RWPE1 (cell line): Measurements from ENCODE around the gene CFAP161.

Source experiments
- CTCF ChIA-PET: fragments of 350-600 bp; sonication (Branson Sonifier 250); formaldehyde crosslinking; extraction: SDS; loops from one replicate; lab custom pipeline; 2021; lab: Yijun Ruan, JAX
- POLR2A ChIA-PET: fragments of 400-600 bp; formaldehyde crosslinking; extraction: SDS; loops from one replicate; lab custom pipeline; 2020; ENCODE audit warnings: antibody characterized with exemption; ENCODE audit not compliant: low non-redundant PET; lab: Yijun Ruan, JAX
- DNase-seq: peaks from one replicate; pipeline ENCODE4 v3.0.0; 2012; ENCODE audit warnings: low spot score
- H3K27ac ChIP-seq: fragments of 450-650 bp; 2 replicates; pipeline ENCODE4 v1.5.1; 2017
- TF ChIP-seq, protein P1 (sequence below): fragments of 450-650 bp; conservative IDR thresholded peaks from 2 replicates; pipeline ENCODE4 v1.5.1; 2017; ENCODE audit warnings: low read depth, mild to moderate bottlenecking

CFAP161 gene

DNA sequence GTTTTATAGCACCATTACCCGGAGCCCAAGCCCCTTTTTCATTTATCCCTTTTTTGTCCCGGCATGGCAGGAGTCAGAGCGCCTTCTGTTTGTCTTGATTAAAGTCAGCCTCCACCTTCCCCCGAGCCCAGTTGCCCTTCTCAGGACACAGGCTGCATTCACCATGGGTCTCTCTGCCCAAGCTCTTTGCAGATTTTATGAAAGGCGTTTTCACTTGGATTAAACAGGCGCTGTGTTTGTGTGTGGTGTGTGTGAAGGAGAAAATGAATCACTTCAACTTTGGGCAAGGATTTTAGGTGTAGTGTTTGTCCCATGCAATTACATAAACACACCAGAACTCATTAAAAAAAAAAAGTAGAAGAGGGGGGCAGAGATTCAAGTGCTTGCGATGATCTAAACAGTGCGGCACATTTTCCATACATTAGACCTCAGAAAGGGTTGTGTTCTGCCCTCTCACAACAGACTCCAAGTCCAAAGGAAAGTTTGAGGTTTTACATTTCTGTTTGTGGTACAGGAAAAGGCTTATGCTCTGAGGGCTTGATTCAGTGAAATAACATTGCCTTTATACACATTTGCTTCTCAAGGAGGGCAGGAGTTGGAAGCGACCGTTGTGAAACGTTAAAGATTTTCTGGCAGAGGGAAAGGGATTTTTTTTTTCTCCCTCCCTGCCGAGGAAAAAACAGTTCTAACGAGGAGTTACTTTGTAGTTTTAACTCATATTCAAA is 48.1 kb downstream of the CFAP161 start:
- H3K27ac ChIP-seq = no peak overlapping the region
- TF ChIP-seq, protein P1, sequence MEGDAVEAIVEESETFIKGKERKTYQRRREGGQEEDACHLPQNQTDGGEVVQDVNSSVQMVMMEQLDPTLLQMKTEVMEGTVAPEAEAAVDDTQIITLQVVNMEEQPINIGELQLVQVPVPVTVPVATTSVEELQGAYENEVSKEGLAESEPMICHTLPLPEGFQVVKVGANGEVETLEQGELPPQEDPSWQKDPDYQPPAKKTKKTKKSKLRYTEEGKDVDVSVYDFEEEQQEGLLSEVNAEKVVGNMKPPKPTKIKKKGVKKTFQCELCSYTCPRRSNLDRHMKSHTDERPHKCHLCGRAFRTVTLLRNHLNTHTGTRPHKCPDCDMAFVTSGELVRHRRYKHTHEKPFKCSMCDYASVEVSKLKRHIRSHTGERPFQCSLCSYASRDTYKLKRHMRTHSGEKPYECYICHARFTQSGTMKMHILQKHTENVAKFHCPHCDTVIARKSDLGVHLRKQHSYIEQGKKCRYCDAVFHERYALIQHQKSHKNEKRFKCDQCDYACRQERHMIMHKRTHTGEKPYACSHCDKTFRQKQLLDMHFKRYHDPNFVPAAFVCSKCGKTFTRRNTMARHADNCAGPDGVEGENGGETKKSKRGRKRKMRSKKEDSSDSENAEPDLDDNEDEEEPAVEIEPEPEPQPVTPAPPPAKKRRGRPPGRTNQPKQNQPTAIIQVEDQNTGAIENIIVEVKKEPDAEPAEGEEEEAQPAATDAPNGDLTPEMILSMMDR = no peak
- ChIA-PET CTCF (interaction anchor here (0.6 kb wide), 1 partner anchor 23 kb away, joined by 4 read pairs; no protein-coding TSS in a partner anchor), POLR2A (no interaction called here)
- no peak for DNase-seq

DNA sequence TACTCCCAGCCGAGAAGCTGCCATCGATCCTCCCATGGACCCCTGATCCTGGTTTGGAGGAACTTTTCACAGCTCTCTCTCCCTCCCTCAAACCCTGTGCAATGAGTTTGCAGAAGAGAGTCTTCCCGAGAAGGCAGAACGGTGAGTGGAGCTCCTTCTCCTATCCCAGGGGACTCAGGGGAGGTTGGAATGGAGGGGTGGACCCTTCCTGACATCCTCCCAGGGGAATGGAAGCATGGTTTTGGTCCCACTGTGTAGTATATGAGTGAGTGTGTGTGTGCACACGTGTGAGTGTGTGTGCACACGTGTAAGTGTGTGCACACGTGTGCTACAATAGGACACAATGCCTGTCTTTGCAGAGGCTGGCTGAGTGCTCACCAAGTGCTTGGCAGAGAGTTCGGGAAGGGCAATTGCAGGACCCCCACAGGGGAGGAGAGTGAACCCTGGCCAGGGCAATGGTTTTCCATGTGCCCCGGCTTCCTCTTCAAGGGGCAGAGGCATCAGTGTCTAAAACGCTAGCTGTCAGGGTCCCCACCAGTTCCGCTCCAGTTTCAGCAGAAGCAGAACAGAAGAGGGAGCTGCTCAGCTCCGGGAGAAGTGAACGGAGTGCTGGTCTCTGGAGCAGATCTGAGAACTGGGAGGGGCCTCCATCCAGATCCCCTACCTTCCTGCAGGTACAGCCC is 48.8 kb downstream of the CFAP161 start:
- no peak overlapping the region for H3K27ac ChIP-seq
- DNase-seq = no peak
- CTCF ChIA-PET = no interaction called here

DNA sequence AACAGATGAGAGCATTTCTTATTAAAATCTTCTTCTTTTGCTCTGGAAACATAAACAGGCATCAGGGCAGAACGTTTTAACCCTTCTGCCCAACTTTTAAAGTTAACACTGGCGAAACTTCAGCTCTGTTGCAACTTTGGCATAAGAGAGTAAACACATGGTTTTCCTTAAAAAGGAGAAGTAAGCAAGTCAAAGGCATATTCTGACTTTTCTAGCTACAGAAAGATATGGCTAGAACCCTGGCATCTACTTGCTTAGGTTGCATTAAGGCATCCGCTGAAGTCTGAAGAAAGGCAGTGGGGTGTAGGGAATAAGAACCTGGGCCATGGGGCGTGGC is 49.3 kb downstream of the CFAP161 start:
- H3K27ac ChIP-seq = no peak overlapping the region
- TF ChIP-seq, protein P1 = no peak
- POLR2A ChIA-PET = no interaction called here
- CTCF ChIA-PET = no interaction called here
- DNase-seq = no peak

More for the DNA sequence above, 48.8 kb downstream of the CFAP161 start:
- POLR2A ChIA-PET = no interaction called here
- TF ChIP-seq, protein P1 = no peak

DNA sequence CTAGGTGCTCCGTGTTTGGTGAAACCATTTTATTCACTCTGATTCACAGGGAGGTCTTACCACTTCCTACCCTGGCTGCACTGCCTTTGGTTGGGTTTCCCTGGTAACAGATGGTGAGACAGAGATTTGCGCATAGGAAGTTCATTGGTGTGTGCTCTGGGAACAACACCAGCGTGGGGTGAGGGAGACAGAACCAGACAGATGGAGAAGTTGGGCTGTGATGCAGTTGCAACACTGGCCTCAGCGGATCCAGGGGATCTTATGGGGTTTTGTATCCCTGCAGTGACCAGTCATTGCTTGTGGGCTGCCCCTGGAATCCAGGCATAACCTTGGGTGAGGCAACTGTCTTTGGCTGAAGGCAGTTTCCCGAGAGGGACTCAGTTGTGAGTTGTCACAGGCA is 50.1 kb downstream of the CFAP161 start:
- no peak for DNase-seq
- POLR2A ChIA-PET = no interaction called here
- CTCF ChIA-PET = no interaction called here
- H3K27ac ChIP-seq = no peak overlapping the region
- TF ChIP-seq, protein P1 = no peak

DNA sequence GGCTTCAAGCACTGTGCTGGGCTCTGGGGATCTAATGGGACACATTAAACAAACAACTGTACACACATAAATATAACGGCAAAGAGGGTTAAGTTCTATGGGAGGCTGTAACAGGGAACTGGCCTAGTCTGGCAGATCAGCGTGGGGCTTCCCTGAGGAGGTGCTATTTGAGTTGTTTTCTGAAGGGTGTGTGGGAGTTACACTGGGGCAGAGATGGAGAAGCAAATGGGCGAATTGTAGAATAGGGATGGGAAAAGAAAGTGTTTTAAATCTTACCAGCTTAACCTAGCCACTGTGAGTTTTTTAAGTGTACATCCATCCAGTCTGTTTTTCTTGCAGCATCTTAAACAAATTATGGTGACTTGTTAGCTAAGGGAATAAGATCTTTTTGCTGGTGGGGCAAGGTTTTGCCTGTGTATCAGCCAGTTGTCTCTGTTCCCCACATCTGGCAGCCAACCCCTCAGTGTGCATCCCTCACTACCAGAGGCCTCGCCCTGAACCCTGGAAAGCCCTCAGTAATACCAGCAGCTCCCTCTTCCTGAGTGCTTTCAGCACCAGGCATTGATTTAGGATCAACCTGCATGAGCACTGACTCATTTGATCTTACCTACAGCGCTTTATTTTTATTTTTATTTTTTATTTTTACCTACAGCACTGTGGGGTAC is 51.7 kb downstream of the CFAP161 start:
- no peak overlapping the region for H3K27ac ChIP-seq
- CTCF ChIA-PET = interaction anchor here (0.6 to 0.7 kb wide), 2 partner anchors 30 to 62 kb away, joined by 3 read pairs; no protein-coding TSS in a partner anchor
- POLR2A ChIA-PET = no interaction called here
- DNase-seq = no peak
- TF ChIP-seq, protein P1 = no peak

DNA sequence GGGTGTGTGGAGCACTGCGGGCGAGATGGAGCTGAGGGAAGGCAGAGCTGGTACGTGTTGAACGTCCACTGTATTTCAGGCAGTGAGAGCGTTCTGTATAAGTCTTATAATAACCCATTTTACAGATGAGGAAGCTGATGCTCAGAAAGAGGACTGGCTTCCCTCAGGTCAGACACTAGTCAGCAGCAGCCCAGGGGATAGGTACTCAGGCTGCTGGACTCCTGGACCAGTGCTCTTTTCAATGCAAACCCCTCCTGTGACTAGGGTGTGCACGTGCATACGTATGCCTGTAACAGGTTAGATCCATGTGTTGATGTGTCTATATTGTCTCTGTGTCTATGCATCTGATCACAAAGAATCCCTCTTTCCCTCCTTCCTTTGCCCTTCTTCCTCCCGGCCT is 54.3 kb downstream of the CFAP161 start:
- ChIA-PET POLR2A (no interaction called here), CTCF (no interaction called here)
- TF ChIP-seq, protein P1 = no peak
- DNase-seq = no peak
- H3K27ac ChIP-seq = peak overlapping the region; percentile 97
